HEK293T (cell line): ENCODE measurements around the gene TRIM72.

ENCODE experiments used
- CTCF ChIA-PET: fragments of 350-600 bp; formaldehyde crosslinking; extraction: SDS; loops from one replicate; lab custom pipeline; 2021; ENCODE audit warnings: antibody characterized with exemption, inconsistent platforms; lab: Yijun Ruan, JAX
- POLR2A ChIA-PET: fragments of 350-600 bp; formaldehyde crosslinking; extraction: SDS; loops from one replicate; lab custom pipeline; 2020; ENCODE audit warnings: antibody characterized with exemption, inconsistent platforms; lab: Yijun Ruan, JAX
- DNase-seq: peaks from one replicate; pipeline ENCODE4 v3.0.0; 2012; ENCODE audit warnings: mixed read lengths; ENCODE audit errors: extremely low spot score
- ARNT ChIP-seq: fragments of 450-650 bp; IDR thresholded peaks from 2 replicates; pipeline ENCODE4 v1.6.1; 2017; ENCODE audit warnings: mild to moderate bottlenecking
- BHLHE40 ChIP-seq: fragments of 450-650 bp; IDR thresholded peaks from 2 replicates; pipeline ENCODE4 v1.6.1; 2016; ENCODE audit warnings: mild to moderate bottlenecking, moderate library complexity, borderline replicate concordance
- CTBP1 ChIP-seq: fragments of 450-650 bp; IDR thresholded peaks from 2 replicates; pipeline ENCODE4 v1.6.1; 2016; ENCODE audit warnings: borderline replicate concordance
- ELF4 ChIP-seq: fragments of 450-650 bp; IDR thresholded peaks from 2 replicates; pipeline ENCODE4 v1.6.1; 2017; ENCODE audit warnings: antibody characterized with exemption
- FOXA1 ChIP-seq: fragments of 450-650 bp; IDR thresholded peaks from 2 replicates; pipeline ENCODE4 v1.6.1; 2016; ENCODE audit warnings: mild to moderate bottlenecking
- FOXK2 ChIP-seq: fragments of 450-650 bp; IDR thresholded peaks from 2 replicates; pipeline ENCODE4 v1.6.1; 2016; ENCODE audit warnings: mild to moderate bottlenecking
- FOXM1 ChIP-seq: fragments of 450-650 bp; IDR thresholded peaks from 2 replicates; pipeline ENCODE4 v1.6.1; 2017; ENCODE audit warnings: mild to moderate bottlenecking, borderline replicate concordance
- HDGF ChIP-seq: fragments of 450-650 bp; IDR thresholded peaks from 2 replicates; pipeline ENCODE4 v1.6.1; 2017; ENCODE audit warnings: antibody characterized with exemption, borderline replicate concordance
- L3MBTL2 ChIP-seq: fragments of 450-650 bp; conservative IDR thresholded peaks from 2 replicates; pipeline ENCODE4 v1.6.1; 2016; ENCODE audit warnings: mild to moderate bottlenecking
- LEF1 ChIP-seq: fragments of 450-650 bp; IDR thresholded peaks from 2 replicates; pipeline ENCODE4 v1.6.1; 2017; ENCODE audit warnings: mild to moderate bottlenecking, borderline replicate concordance
- NFRKB ChIP-seq: fragments of 450-650 bp; IDR thresholded peaks from 2 replicates; pipeline ENCODE4 v1.6.1; 2016; ENCODE audit warnings: mild to moderate bottlenecking, moderate library complexity
- SP1 ChIP-seq: fragments of 450-650 bp; IDR thresholded peaks from 2 replicates; pipeline ENCODE4 v1.6.1; 2017
- SUZ12 ChIP-seq: fragments of 450-650 bp; IDR thresholded peaks from 2 replicates; pipeline ENCODE4 v1.6.1; 2016; ENCODE audit warnings: mild to moderate bottlenecking
- TARDBP ChIP-seq: fragments of 450-650 bp; IDR thresholded peaks from 2 replicates; pipeline ENCODE4 v1.6.1; 2016
- ZNF384 ChIP-seq: fragments of 450-650 bp; IDR thresholded peaks from 2 replicates; pipeline ENCODE4 v1.6.1; 2016
- TF ChIP-seq, protein P1 (sequence below): fragments of 450-650 bp; IDR thresholded peaks from 2 replicates; pipeline ENCODE4 v1.6.1; 2016

Gene TRIM72

GRCh38 chr16:31215287-31216162 is 1.6 kb downstream of the TRIM72 start:
- DNase-seq, result peak; percentile 76
- ChIA-PET POLR2A (interaction anchor here (0.7 to 2.0 kb wide), 2 partner anchors 8 to 35 kb away, joined by 3 to 8 read pairs; partner anchors contain the start of gene FUS), CTCF (interaction anchor here (0.5 to 1.1 kb wide), 4 partner anchors 13 to 245 kb away, joined by 3 to 5 read pairs (median 4); partner anchors contain the start of gene PYCARD)
- no peak for TF ChIP-seq BHLHE40
- TF ChIP-seq SUZ12, result no peak
- TF ChIP-seq CTBP1, result no peak
- TF ChIP-seq, protein P1, sequence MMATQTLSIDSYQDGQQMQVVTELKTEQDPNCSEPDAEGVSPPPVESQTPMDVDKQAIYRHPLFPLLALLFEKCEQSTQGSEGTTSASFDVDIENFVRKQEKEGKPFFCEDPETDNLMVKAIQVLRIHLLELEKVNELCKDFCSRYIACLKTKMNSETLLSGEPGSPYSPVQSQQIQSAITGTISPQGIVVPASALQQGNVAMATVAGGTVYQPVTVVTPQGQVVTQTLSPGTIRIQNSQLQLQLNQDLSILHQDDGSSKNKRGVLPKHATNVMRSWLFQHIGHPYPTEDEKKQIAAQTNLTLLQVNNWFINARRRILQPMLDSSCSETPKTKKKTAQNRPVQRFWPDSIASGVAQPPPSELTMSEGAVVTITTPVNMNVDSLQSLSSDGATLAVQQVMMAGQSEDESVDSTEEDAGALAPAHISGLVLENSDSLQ, result 0 out of 2 replicates have a peak, but pooled peaks have one; percentile 14
- TF ChIP-seq HDGF, result no peak
- TF ChIP-seq L3MBTL2, result peak; percentile 50; the same call in 1 of the 2 replicates
- TF ChIP-seq SP1, result no peak
- no peak for TF ChIP-seq FOXK2

GRCh38 chr16:31216422-31217135 is 2.7 kb downstream of the TRIM72 start, which contains the start of gene PYDC1:
TSS of gene PYDC1 (minus strand) at chr16:31217135. CDS start at chr16:31217028, 107 bp downstream.
- DNase-seq, result peak; percentile 8
- CTCF ChIA-PET, result interaction anchor here (0.6 to 0.7 kb wide), 3 partner anchors 8 to 27 kb away, joined by 3 to 5 read pairs (median 3); partner anchors contain the start of gene PYCARD
- POLR2A ChIA-PET, result interaction anchor here (2.0 kb wide), 1 partner anchor 36 kb away, joined by 8 read pairs; the partner anchor contains the start of gene FUS
- TF ChIP-seq LEF1 (no peak), ZNF384 (no peak), TARDBP (no peak), SP1 (no peak), L3MBTL2 (no peak), FOXK2 (no peak), ELF4 (no peak), FOXA1 (no peak), BHLHE40 (no peak), ARNT (no peak), CTBP1 (no peak), FOXM1 (no peak), NFRKB (no peak)
- TF ChIP-seq, protein P1, result no peak

GRCh38 chr16:31217136-31217530 is 3.2 kb downstream of the TRIM72 start:
- CTCF ChIA-PET, result interaction anchor here (0.6 kb wide), 1 partner anchor 9 kb away, joined by 3 read pairs; no protein-coding TSS in a partner anchor
- TF ChIP-seq SP1 (no peak), TARDBP (no peak), SUZ12 (no peak), HDGF (no peak), CTBP1 (no peak), FOXA1 (no peak), LEF1 (no peak), FOXK2 (no peak), BHLHE40 (no peak), FOXM1 (no peak), ELF4 (no peak), NFRKB (no peak)
- TF ChIP-seq, protein P1, result no peak
- POLR2A ChIA-PET, result interaction anchor here (2.0 kb wide), 1 partner anchor 37 kb away, joined by 8 read pairs; the partner anchor contains the start of gene FUS
- DNase-seq, result no peak

DNA sequence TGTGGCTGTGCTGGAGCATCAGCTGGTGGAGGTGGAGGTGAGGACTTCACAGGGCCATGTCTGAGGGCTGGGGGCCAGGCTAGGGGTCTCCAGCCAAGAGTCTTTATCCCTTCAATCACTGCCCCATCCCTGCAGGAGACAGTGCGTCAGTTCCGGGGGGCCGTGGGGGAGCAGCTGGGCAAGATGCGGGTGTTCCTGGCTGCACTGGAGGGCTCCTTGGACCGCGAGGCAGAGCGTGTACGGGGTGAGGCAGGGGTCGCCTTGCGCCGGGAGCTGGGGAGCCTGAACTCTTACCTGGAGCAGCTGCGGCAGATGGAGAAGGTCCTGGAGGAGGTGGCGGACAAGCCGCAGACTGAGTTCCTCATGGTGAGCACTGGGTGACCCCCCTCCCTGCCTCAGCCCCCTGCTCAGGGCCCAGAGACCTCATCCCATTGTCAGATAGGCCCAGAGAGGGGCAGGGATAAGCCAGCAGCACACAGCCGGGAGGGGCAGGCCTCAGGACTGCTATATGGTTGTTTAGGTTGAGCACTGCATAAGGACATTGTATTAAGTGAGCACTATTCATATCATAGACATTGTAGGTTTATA is 5.3 kb downstream of the TRIM72 start:
- peak; percentile 2 for DNase-seq
- TF ChIP-seq TARDBP, result no peak
- TF ChIP-seq ZNF384, result no peak
- TF ChIP-seq, protein P1, result no peak
- no peak for TF ChIP-seq SP1
- TF ChIP-seq FOXM1, result no peak
- no peak for TF ChIP-seq FOXK2
- no peak for TF ChIP-seq L3MBTL2
- TF ChIP-seq CTBP1, result no peak
- ChIA-PET POLR2A (interaction anchor here (1.5 kb wide), 1 partner anchor 40 kb away, joined by 5 read pairs; the partner anchor contains the start of gene FUS), CTCF (no interaction called here)
